GM13977 (cell line): ENCODE data around the gene TICRR.
A peak's percentile ranks its signal among the peaks of the same experiment; 100 is the strongest.

ENCODE experiments used
- DNase-seq: peaks from one replicate; pipeline ENCODE4 v3.0.0; 2012; ENCODE audit warnings: low spot score
- in situ Hi-C: fragments of 300-500 bp; cut with MboI; formaldehyde crosslinking; loops from one replicate; pipeline ENCODE4 v1.12.0; 2022; ENCODE audit warnings: low sequenced_read_pairs, low pct_unique_long_range_greater_than_20kb, mixed read lengths, inconsistent platforms; ENCODE audit not compliant: unreplicated experiment
- TF ChIP-seq, protein P1 (sequence below): IDR thresholded peaks from 2 replicates; pipeline ENCODE4 v1.5.1; 2012; ENCODE audit warnings: mild to moderate bottlenecking, control low read depth; ENCODE audit not compliant: insufficient read depth; ENCODE audit errors: extremely low read depth, missing control alignments

The TICRR gene

DNA sequence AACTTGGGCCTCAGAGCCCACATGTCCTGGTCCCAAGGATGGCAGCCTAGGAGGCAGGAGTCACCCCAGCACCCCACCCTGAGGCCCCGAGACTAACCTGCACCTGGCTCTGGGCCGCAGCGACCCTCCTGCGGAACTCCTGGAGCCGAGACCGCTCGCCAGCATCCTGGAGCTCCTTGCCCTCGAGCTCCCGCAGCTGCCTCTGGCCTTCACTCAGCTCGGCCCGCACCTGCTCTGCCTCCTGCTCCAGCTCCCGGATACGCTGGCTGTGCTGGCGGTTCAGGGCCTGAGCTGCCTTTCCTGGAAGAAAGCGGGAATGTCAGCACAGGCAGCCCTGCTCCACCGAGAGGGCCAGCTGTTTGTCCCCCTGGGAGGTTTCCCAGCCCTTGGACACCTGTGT lies 66.8 kb downstream of the TICRR start:
- in situ Hi-C loops = no loop called here
- no peak for DNase-seq
- TF ChIP-seq, protein P1, sequence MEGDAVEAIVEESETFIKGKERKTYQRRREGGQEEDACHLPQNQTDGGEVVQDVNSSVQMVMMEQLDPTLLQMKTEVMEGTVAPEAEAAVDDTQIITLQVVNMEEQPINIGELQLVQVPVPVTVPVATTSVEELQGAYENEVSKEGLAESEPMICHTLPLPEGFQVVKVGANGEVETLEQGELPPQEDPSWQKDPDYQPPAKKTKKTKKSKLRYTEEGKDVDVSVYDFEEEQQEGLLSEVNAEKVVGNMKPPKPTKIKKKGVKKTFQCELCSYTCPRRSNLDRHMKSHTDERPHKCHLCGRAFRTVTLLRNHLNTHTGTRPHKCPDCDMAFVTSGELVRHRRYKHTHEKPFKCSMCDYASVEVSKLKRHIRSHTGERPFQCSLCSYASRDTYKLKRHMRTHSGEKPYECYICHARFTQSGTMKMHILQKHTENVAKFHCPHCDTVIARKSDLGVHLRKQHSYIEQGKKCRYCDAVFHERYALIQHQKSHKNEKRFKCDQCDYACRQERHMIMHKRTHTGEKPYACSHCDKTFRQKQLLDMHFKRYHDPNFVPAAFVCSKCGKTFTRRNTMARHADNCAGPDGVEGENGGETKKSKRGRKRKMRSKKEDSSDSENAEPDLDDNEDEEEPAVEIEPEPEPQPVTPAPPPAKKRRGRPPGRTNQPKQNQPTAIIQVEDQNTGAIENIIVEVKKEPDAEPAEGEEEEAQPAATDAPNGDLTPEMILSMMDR = no peak

DNA sequence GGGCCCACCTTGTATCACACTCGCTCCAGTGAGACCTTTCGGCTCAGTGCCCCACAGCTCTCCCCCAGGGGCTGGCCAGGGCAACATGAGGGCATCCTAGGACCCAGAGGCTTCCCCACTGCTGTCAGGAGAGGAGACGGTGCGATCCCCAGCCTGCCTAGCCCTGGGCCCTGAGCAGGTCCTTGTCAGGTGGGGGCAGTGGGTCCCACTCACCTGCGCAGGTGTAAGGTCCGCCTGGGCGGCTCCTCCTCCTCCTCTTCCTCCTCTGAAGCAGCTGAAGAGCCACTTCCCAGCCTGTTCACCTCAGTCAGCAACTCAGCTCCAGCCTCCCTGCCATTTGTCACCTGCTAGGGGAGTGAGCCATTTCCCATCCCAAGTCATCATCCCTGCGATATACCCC lies 70.4 kb downstream of the TICRR start:
- TF ChIP-seq, protein P1 = no peak
- no peak for DNase-seq
- in situ Hi-C loops = no loop called here

DNA sequence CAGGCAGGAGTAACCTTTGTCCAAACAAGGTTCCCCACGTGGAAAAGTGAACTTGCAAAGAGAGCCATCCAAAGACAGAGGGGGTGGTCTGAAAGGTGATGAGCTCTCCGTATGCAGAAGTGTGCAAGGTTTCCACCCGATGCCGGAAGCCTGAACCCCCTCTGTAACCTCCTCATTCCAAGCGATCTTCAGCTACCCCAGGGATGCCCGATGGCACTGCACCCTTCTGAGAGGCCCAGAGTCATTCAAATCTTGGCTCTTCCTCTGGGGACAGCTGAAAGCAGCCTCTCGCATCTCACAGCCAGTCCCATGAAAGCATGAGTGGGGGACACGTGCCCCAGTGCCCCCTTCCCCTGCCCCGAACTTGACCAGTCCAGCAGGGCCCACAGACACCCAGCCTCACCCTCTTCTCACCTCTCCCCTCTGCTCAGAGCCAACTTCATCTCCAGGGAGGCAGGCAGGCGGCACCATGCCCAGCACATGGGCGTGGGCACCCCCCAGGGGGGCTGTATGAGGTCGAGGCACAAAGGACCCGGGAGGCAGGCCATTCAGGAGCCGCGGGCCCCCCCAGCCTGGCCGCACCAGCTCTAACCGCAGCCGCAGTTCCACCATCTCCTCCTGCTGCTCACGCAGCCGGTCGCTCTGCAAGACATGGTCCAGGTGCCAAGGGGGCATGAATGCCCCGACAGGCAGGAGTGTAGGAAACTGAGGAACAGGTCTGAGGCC lies 71.3 kb downstream of the TICRR start:
- DNase-seq = no peak
- TF ChIP-seq, protein P1 = no peak
- in situ Hi-C loops = no loop called here

DNA sequence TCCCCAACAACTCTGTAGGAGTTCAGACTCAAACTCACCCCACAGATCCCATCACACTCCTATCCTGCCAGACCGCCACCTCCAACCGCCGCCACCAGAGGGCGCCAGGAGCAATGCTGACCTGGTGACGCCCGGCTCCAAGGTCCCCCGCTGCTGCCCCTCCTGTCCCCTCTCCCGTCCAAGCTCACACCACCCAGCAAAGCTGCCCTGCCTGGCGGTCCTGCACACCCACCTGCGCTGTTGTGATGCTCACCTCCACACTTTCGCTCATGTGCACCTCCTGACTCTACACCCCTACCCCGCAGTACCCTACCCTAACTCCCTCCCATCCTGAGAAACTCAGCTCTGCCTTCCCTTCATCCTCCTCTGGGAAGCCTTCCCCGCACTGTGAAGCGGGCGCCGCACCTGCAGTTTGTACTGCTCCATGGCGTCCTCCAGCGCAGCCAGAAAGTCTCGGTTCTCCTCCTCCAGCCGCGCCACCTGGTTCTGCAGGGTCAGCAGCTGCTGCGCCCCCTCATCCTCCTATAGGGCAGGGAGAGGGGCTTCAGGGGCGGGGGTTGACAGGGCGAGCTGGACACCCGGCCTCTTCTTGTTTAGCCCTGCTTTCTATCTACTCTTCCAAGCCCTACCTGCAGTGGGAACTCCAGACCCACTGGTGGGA lies 72.1 kb downstream of the TICRR start:
- in situ Hi-C loops = no loop called here
- DNase-seq = peak; percentile 88
- TF ChIP-seq, protein P1 = peak; percentile 85

DNA sequence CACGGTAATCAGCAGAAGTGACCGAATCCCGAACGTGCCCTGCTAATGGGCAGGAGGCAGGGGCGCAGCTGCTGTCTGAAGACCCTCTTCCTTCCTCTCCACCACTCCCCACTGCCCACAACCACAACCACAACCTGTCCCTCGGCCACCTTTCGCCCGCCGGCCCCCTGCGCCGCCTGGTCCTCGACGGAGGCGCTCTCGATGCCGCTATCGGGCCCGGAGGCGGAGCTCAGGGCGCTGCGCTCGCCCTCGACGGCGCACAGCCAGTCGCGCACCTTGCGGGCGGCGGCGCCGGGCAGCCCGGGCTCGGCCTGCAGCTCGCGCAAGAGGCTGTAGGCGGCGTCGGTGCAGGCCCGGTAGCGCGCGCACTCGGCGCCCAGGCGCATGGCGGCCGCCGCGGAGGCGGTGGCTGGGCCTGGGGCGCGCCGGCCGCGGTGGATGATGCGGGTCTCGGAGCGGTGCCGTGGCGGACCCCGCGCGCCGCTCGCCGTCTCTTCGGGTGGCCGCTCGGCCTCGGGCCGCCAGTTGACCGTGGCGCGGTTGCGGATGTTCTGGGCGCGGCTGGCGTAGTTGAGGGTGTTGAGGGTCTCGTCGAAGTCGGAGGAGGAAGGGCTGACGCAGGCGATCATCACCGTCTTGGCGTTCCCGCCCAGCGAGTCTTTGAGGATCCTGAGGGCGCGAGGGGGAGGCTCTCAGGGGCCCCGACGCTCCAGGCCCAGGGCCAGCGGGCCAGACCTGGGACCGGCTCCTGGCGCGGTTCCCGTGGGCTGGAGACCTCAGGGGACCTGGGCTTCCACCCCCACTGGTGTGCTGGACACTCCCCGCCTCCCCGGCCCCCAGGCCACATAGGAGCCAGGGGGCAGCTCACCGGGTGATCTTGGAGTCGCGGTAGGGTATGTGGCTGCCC lies 73.1 kb downstream of the TICRR start:
- in situ Hi-C loops = no loop called here
- TF ChIP-seq, protein P1 = no peak
- no peak for DNase-seq

DNA sequence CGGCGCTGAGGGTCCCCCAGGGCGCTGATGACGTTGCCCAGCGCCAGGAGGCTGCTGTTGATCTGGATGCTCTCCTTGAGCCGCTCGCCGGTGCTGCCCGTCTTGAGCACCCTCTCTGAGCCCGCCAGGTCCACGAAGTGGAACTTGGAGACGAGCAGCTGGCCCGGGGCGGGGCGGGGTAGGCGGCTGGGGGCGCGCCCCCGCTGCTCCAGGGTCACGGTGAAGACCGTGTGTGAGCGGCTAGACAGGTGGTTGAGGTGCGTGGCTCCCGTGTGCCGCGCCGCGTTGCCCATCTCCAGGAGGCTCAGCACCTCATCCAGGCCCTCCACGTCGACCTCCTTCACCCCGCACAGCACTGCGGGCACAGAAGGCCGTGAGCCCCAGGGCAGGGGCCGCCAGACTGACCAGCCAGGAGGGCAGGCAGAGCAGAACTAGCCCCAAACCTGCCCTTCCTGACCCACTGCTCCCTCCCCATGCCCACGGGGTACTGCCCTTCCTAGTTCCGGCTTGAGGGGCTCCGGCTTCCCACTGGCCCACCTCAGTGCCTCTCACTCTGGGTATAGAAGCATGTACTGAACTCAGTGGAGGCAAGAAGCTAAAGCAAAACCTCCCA lies 73.8 kb downstream of the TICRR start:
- in situ Hi-C loops = no loop called here
- no peak for DNase-seq
- TF ChIP-seq, protein P1 = no peak
